Spleen (tissue), 7 donors: ENCODE results near the gene ARHGEF28.

Source experiments
- CTCF ChIP-seq, 11 experiments: fragments of 200-600 bp in 7 of 11; fragments of 450-650 bp in 4 of 11; sonication (generic) in 4 of 11; IDR thresholded peaks in 8 of 11; conservative IDR thresholded peaks in 3 of 11; 1 replicate in 7 of 11; 2 replicates in 4 of 11; pipeline versions ENCODE4 v1.4.0 to v1.8.0; 2016 to 2021; ENCODE audit warnings: antibody characterized with exemption in 11 of 11, inconsistent platforms in 4 of 11, mild to moderate bottlenecking in 1 of 11
- POLR2A ChIP-seq, 3 donors: fragments of 450-650 bp; IDR thresholded peaks; one replicate each; pipeline ENCODE4 v1.5.1; 2017; ENCODE audit warnings: antibody characterized with exemption in 3 of 3, mild to moderate bottlenecking in 1 of 3
- donor health status: DM: no; HTN: no; CAD: no; lungs with moderate emphysema.
- donor health status: DM: no; HTN: no; CAD: no.
- donor health status: DM: no; HTN: no; CAD: no.

- TF ChIP-seq CTCF (IDR thresholded peaks at IDR 0.05 in 8 of 11, conservative IDR thresholded peaks at IDR 0.05 in 3 of 11), result no peak
- TF ChIP-seq POLR2A (IDR thresholded peaks at IDR 0.05), result no peak
Observed at GRCh38 chr5:73856997-73857396, 231.0 kb downstream of the ARHGEF28 start.
